NCI-H146 (cell line): ENCODE data around the gene GNAI2.
A peak's percentile ranks its signal among the peaks of the same experiment; 100 is the strongest.
"Not testable (repeated sequence)": the region's sequence is repeated elsewhere in the genome, so short reads cannot be mapped to it uniquely, and the experiment has no call there.

Source experiments
- DNase-seq: peaks from one replicate; lab custom pipeline; 2025; lab: John Stamatoyannopoulos, UW

Gene GNAI2

DNA sequence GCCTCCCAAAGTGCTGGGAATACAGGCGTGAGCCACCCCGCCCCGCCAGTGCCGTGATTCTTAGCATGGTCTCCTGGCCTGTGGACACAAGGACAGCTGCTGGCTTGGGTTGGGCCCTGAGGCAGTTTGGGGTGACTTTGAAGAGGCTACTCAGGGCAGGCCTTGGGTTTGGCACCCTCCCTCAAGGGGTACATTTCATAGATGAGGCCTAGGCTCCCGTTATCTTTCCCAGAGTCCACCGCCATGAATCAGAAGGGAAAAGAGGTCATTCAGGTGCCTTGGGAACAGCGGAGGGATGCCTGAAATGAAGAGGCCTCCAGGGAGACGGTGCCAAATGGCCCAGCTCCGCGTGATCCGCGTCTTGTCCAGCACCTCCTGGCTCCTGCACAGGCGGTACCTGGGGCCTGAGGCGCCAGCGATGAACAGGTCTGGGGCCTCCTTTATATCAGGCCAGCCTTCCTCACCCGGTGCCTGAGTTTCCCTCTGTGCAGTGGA is 9.3 kb downstream of the GNAI2 start:
- no peak for DNase-seq

DNA sequence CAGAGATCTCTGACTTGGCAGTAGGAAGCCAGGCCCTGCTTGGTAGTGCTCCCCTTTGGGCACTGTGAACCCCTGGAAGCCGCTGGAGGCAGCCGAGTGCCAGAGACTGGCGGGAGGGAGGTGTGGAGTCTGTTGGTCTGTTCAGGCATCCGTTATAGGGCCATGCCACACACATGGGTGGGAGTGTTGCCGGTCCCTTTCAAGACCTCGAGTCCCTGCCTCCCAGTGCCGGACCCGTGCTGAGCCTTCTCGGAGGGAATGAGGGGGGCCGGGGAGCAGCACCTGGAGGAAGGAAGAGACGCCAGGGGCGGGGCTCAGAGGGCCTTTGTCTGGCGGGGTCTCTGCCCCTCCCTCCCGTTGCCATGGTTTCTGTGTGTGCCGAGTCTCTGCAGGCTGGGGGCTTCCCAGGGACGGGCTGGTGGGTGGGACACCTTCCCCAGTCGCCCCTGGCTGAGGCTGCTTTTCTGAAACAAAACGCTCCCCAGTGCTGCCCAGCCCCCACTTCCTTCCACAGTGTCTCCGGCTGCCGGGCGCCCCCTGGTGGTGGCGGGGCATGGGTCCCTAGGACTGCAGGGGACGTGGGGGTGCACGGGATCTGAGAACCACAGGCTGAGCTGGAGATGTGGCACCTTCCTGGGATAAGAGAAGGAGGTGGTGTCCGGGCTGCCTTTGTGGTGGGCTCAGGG is 10.0 kb downstream of the GNAI2 start:
- DNase-seq, result peak; percentile 91

DNA sequence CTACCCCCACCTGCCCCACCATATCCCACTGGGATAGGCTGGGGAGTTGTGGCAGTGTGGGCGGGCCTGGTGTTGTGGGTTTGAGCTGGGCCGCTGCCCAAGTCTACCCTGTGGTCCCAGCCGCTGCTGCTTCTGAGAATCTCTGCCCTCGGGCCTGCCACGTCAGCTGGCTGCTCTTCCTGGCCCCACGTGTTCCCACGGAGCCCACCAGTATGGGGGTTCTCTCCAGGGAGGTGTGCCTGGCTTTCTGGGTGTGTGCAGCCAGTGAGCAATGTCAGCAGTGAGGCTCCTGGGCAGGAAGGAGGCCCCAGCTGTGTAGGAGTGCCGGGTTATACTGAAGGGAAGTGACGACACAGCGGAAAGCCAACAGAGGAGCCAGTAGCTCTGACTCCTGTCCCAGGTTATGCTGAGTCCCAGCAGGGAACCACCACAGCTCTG is 10.5 kb downstream of the GNAI2 start:
- DNase-seq, result no peak

DNA sequence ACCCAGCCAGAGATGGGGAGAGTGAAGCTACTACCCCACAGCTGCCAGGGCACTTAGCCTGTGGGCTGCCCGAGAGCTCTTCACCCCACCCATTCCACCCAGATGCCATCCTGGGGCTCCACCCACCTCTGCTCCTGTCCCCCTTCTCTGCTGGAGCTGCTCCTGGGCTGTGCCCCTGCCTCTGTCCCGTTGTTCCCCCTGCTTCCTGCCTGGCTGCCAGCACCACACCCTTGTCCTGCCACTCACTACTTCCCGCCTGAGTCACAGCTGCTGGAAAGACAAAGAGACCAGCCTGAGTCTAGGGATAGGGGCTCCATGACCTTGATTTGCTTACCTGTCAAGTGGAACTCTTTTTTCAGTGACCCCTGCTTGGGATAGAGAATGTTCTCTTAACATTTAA is 12.4 kb downstream of the GNAI2 start:
- DNase-seq, result no peak

DNA sequence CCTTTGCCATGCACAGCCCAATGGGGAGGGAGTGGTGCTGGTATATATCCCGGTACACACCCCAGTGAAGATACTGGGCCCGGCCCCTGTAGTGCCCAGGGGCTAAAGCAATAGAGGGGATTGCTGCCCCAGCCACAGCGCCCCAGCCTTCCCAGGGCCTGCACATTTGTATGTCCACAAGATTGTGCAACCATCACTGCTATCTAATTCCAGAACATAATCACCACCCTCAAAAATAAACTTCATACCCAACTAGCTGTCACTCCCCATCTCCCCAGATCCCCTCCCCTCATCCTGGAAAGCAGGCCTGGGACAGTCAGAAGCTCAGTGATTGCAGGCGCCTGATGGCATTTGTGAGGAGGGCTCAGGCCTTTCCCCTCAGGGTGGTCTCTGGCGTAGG is 13.5 kb downstream of the GNAI2 start:
- DNase-seq, result no peak

DNA sequence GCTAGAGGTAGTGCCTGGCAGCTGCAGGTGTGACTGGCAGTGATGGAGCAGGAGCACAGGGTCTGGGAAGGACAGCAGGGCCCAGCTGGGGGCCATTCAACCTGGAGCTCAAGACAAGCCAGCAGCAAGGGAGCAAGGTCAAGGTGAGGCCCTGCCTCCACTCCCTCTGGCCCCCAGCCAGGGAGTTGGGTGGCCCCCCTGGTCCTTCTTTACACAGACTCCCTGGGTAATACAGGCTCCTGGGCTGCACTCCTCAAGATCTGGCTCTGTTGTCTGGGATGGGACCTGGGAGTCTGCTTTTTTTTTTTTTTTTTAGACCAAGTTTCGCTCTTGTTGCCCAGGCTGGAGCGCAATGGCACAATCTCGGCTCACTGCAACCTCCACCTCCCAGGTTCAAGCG is 14.5 kb downstream of the GNAI2 start:
- no peak for DNase-seq

DNA sequence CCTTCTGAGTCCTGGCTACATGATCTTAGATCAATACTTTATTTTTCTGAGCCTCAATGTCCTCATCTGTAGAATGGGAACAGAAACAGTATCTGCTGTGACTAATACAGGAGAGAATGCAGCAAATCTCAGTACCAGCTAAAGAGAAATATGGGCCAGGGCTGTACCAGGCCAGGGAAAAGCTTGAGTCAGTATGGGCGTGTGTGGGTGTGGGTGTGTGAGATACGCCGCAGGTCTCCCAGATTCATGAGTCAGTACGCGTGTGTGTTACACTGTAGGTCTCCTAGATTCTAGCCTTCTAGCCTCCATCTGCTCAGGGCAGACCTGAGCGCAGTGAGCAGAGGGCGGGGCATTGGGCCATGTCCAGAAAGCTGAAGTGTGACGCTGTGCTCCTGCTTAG is 15.2 kb downstream of the GNAI2 start:
- DNase-seq, result no peak

DNA sequence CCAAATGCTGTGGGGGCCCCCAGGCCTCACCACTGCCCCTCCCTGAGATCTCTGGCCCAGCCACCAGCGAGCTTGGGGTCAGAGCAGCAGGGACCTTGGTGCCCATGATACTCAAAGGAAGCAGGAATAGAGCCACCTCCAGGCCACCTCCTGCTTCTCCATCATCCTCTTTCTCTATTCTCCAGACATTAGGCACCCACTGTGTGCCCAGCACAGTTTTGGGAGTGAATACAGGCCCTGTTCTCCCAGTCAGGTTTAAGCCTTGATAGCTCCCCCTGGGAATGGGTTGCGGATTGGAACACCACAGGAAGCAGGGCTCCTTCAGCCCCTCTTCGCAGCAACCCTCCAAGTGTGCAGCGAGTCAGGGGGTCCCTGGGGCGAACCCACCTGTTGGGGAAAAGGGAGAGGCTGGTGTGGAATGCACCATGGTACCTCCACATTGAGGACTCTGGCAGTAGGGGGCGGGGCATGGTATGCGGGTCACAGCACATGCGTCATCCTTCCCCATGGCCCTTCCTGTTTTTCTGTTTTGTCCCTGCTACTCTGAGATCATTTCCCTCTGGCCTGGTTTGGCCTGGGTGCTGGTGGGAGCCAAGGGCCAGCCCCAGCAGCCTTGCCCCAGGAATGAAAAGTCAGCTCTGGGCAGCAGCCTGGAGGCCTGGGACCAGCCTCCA is 18.7 kb downstream of the GNAI2 start:
- DNase-seq, result no peak

DNA sequence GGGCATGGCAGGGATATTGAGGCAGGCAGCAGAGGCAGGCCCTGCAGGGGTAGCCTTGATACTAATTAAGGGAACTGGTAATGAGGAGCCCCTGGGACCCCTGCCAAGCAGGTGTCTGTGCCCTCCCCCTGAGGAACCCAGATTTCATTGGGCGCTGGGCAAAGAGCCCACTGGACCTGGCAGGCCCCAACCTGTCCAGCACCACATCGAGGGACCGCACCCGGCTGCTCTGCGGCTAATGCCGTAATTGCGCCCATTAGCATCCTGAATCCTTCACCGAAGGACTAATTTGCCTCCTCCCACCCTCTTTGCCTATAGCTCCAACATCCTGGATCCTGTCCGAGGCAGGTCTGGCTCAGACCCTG is 19.2 kb downstream of the GNAI2 start:
- DNase-seq, result no peak

DNA sequence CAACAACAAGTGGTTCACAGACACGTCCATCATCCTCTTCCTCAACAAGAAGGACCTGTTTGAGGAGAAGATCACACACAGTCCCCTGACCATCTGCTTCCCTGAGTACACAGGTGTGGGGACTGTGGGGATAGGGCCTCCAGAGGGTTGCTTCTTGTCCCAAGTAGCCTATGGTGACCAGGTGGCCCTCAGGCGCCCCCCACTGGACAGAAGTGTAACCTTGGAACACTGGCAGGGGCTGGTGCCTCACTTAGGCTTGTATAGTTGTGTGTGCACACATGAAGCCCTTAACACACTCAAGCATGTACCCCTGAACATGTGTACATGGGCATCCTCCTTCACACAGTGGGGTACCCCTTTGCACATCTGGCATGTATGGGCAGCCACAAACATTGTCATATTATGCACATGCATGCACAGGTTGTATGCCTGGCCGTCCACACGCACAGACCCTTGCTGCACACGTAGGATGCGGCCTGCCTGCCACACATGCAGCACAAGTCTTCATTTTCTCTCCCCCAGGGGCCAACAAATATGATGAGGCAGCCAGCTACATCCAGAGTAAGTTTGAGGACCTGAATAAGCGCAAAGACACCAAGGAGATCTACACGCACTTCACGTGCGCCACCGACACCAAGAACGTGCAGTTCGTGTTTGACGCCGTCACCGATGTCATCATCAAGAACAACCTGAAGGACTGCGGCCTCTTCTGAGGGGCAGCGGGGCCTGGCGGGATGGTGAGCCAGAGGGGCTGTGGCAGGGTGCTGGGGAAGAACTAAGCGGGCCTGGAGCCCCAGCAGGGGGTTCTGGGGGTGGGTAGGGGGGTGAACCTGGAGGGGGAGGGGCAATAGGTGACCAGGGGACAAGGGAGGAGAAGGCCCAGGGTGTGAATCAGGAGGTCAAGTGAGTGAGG is 21.2 kb downstream of the GNAI2 start:
- peak; percentile 16 for DNase-seq

DNA sequence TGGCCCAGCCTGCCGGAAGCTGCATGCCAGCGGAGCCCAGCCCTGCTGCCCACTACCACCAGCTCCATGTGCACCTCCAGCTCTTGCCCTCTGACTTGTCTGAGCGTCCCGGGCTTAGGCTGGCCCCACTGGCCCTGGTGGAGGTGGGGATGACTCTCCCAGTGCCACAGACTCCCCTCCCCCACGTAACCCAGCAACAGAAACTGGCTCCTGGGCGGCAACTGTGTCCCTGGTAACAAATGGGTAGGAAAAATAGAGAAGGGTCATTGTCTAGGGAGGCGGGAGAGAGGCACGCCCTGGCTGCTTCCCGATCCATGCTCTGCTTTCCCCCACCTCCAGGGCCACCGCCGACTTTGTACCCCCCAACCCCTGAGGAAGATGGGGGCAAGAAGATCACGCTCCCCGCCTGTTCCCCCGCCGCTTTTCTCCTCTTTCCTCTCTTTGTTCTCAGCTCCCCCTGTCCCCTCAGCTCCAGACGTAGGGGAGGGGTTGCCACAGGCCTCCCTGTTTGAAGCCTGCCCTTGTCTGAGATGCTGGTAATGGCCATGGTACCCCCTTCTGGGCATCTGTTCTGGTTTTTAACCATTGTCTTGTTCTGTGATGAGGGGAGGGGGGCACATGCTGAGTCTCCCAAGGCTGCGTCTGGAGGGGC is 22.2 kb downstream of the GNAI2 start:
- DNase-seq, result no peak

DNA sequence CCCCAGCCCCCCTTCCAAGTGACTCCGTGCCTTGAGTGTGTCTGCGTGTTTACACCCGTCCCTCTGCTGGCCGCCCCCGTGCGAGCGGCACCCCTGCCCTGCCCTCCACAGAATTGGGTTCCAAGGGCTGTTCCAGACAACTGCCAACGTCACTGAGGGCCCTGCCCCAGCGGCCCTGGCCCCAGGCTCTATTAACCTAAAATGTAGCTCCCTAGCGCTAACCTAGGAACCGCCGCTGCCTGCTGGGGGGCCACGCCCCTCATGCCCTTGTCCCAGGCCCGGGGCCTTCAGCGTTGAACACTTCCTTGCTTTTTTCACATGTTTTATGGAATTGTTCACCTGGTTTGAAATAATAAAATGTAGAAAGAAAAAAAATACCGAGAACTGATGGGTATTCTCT is 23.0 kb downstream of the GNAI2 start:
- no peak for DNase-seq

DNA sequence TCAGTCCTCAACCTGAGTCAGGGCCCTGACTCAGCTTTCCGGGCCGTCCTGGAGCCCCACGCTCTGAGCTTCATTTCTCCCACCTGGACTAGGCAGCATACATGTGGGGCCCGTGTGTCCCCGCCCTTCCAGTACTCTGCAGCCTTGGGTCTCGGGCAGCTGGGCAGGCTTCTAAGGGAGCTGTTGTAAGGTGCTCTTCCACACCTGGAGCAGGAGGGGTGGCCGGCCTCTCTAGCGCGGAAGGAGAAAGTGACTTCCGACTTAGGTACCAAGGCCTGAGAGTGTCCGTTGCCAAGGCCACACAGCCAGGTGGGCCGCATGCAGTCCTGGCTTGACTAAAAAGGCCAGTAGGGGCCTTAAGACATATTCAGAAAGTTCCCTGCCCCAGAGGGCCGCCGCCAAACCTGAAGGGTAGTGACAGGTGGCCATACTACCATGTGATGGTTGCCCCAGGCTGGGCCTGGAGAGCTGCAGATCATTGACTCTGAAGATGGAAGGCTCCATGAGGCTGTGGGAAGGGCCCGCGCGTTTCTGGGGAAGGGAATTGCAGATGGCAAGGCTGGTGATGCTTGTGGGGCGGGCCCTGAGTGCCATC is 23.5 kb downstream of the GNAI2 start:
- DNase-seq, result no peak

DNA sequence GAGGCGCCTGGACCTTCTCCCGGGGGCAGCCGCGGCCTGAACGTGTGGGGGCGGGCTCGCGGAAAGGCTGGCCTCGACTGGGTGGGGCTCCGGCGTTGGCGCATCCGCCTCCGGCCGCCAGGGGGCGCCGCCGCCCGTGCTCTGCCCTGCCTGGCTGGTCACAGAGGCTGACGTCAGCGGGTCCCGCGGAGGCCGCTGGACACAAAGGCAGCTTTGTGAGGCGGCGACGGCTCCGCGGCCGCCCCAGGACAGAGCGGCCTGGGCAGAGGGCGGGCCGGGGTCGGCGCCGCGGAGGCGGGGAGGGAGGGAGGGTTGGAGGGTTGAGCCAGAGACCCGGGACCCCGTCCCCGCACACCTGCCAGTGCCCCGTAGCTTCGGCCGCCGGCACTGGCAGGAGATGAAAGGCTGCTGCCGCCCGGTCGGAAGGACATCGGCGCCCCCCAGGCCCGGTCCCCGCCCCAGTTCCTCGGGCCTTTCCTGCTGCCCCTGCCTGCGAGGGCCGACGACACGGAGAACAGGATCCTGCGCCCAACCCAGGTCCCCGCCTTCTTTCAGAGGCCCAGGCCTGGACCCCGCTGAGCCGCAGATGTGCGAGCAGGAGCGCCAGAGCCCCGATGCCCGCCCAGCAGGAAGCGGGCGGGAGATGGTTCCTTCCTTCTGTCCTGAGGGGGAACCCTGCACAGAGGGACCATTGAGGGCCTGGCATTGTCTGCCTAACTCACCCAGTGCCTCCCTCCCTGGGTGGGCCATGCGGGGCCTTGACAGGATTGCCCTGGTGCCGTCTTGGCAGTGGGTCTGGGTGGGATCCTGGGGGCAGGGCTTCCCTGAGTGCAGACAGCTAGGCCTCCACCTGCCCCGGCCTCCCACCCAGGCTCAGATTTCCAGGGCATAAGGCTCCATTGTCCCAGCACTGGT is 24.3 kb downstream of the GNAI2 start:
- DNase-seq, result peak; percentile 80

DNA sequence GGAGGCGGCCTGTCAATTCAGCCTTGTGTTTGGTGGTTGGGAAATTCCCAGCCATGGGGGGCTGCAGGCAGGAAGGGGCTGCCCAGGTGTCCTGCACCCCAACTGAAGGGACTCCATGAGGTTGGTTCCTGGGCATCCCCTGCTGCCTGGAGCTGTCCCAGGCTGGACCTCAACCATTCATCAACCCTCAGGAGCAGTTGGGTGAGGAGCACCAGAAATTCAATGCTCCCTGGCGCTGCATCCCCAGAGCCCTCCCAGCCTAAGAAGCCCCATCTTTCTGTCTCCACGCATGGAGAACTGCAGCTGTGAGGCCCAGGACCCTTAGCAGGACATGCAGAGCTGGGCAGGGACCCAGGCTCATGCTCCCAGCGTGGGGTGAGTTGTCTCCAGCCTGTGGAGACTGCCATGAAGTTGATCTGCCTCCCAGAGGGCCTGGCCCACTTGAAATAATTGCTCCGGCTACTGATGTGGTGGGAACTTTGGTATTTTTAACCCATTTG is 25.0 kb downstream of the GNAI2 start:
- DNase-seq, result no peak

DNA sequence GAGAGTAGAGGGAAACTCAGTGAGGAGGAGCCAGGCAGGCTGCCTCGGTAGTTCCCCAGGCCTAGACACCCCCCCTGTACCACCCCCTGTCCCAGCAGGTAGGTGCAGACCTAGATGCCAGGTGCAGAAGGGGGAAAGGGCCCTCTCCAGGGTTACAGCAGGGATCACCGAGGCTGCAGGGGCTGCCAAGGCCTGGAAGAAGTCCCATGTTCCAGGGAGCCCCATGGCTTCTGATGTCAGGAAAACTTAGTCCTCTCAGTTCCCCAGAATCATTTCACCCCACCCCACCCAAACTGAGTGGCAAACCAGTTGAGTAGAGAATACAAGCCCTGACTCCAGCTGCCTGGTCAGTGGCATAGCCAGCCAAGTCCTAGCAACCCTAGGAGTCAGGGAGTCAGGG is 25.5 kb downstream of the GNAI2 start:
- DNase-seq, result no peak

DNA sequence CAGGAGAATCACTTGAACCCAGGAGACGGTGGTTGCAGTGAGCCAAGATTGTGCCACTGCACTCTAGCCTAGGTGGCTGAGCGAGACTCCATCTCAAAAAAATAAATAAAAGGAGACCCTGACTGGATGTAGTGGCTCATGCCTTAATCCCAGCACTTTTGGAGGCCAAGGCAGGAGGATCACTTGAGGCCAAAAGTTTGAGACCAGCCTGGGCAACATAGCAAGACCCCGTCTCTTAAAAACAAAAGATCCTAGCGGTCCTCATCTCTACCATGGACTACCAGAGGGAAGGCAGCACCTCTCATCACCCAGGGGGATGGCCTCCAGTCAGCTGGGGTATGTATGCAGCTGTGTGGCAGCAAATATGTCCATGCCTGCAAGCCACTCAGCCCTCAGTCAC is 26.2 kb downstream of the GNAI2 start:
- not testable (repeated sequence) for DNase-seq

DNA sequence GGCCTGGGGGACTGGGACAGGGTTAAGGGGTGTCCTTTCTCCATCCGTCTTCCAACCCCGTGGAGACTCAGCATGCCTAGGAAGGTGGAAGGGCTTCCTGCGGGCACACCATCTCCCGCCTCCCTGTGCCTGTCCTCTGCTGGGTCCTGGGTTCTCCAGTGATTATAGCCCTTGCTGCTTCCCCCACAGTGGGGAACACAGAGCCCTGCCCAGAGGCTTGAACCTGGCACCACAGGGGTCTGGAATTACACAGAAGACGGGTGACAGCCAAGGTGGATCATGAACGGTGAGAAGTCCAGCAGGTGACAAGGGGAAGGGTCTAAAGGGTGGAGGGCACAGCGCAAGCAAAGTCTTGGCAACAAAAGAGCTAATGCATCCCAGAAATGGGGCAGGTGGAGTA is 26.8 kb downstream of the GNAI2 start:
- no peak for DNase-seq

DNA sequence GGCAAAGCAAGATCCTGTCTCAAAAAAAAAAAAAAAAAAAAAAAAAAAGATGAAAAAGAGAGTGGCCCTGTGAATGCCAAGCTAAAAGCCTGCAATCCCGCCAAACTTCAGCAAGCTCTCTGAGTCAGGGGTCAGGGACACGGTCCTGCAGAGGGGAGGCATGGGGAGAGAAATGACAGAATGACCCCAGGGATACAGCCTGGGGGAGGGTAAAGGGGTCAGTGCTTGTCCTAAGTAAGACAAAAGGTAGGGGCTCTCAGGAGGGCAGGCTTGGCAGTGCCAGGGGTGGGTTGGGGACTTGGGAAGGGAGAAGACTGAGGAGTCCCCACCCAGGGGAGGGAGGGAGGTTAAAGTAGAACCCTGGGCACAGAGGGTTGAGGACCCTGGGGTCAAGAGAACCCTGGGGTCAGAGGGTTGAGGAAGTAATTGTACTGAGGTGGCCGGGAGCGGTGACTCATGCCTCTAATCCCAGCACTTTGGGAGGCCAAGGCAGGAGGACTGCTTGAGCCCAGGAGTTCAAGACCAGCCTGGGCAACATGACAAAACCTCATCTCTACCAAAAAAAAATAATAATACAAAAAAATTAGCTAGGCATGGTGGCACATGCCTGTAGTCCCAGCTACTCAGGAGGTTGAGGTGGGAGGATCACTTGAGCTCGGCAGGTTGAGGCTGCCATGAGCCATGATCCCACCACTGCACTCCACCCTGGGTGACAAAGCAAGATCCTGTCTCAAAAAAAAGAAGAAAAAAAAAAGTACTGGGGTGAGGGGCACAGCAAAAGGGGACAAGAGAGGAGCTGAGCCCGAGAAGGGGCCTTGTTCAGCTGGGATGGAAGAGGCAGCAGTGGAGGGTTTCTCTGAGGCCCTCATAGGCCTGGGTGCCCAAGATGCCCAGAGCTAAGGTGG is 27.7 kb downstream of the GNAI2 start:
- no peak for DNase-seq
